ENCODE results near the gene ERFL.

- TF ChIP-seq CTCF (IDR thresholded peaks at IDR 0.05): no peak
- no peak for TF ChIP-seq POLR2A (IDR thresholded peaks at IDR 0.05)
These were observed 43.1 kb upstream of the ERFL start for GRCh38 chr19:41971363-41971762.

All from Peyer's patch (tissue), 4 donors.